A549 treated with CpdA at 1 μM for 4 hours (cell line): ENCODE measurements around the gene C3orf33. TPM values are rescaled to one million over a fixed set of nuclear protein-coding genes. Genes with fewer than 3 reads are reported as not detected.

Source experiments
- total RNA-seq: library from RNA; stranded (reverse); fragments of 200-300 nt; extraction: Qiagen RNA extraction; gene quantifications from 5 replicates; pipeline ENCODE4 v1.2.3, GENCODE V29; 2022; ENCODE audit warnings: low read depth

The C3orf33 gene
- total RNA-seq = 6.3 to 7.4 TPM (median 6.6 TPM) in 5 replicates

GRCh38 chr3:155805802-155806618 lies at the start of gene C3orf33:
TSS of gene C3orf33 (minus strand) at chr3:155806278. CDS start at chr3:155806252, 26 bp downstream.

GRCh38 chr3:155854141-155854940 lies 48.3 kb upstream of the C3orf33 start, which contains the start of gene SLC33A1:
TSS of gene SLC33A1 (minus strand) at chr3:155854427. CDS start at chr3:155853997, 430 bp downstream.

GRCh38 chr3:155744626-155745324 lies 61.3 kb downstream of the C3orf33 start, which contains the start of gene PLCH1:
TSS of gene PLCH1 (minus strand) at chr3:155745071. CDS start at chr3:155704224, 40,847 bp downstream.

Other genes starting within 250 kb of the C3orf33 start
- gene PLCH1, start 61.2 kb downstream of the C3orf33 start, total RNA-seq = 1.1 to 1.5 TPM (median 1.1 TPM) in 5 replicates
- gene SLC33A1, start 48.1 kb upstream of the C3orf33 start, total RNA-seq = 18.2 to 20.5 TPM (median 19.2 TPM) in 5 replicates
- gene GMPS, start 64.4 kb upstream of the C3orf33 start, total RNA-seq = 82.2 to 112 TPM (median 84.1 TPM) in 5 replicates